HG03025 (cell line): ENCODE data around the gene ELOVL6.
"Not testable (repeated sequence)": the region's sequence is repeated elsewhere in the genome, so short reads cannot be mapped to it uniquely, and the experiment has no call there.

ENCODE experiments used
- ATAC-seq: cut with Tn5 transposase; IDR thresholded peaks from one replicate; pipeline ENCODE4 v1.9.1; 2021; ENCODE audit warnings: mild to moderate bottlenecking, moderate library complexity; ENCODE audit not compliant: unreplicated experiment, low FRiP score

ELOVL6 gene

GRCh38 chr4:110164251-110164650 is 34.2 kb downstream of the ELOVL6 start:
- no peak for ATAC-seq

DNA sequence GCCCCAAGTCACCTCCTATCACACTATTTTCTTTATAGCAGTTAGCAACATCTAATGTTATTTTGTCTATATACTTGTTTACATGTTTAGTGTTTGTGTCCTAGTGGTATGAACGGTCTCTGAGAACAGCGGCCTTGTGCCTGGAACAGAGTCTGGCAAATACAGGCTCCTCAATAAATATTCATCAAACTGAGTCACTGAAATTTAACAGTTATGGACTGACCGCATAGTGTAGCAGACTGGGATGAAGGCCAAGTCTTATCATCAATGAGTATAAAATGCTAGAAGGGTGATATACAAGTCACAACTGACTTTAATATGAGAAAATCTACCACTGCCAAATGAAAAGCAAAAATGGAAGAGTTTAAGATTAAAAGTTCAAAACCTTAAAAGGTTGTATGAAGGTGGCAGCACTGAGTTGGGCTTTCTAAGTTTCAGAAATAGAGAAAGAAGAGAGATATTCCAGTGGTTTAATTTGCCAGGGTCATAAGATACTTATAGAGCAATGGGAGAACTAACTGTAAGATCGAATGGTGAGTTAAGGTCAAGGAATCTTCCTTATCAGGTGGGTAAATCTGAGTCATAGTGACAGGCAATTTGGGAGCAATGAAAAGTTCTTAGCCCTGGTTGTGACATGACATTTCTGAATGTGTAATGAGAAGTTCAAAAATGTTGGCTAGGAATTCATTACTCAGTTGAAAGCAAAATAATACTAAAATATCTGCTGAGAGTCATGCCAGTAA is 34.9 kb downstream of the ELOVL6 start:
- no peak for ATAC-seq

GRCh38 chr4:110160618-110161017 is 37.8 kb downstream of the ELOVL6 start:
- ATAC-seq: no peak

DNA sequence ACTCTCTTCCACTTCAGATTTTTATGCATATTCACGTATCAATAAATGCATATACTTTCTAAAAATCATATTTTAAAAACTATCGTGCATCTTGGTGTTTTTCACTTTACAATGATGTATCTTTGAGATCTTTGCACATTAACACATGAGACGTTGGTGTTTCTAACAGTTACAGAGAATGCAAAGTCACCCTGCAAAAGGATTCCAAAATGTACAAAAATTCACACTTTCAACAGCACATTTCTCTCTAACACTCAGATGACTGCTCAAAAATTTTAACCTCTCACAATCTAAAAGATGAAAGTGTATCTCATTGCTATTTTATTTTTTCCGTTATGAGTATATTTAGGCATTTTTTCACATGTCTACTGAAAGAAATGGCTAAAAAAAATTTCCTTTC is 38.9 kb downstream of the ELOVL6 start:
- ATAC-seq: no peak

GRCh38 chr4:110157580-110157979 is 40.8 kb downstream of the ELOVL6 start:
- ATAC-seq: no peak

GRCh38 chr4:110157166-110157565 is 41.2 kb downstream of the ELOVL6 start:
- ATAC-seq: not testable (repeated sequence)

- ATAC-seq: no peak
Observed at GRCh38 chr4:110156442-110156841, 42.0 kb downstream of the ELOVL6 start.

GRCh38 chr4:110155654-110156053 is 42.8 kb downstream of the ELOVL6 start:
- ATAC-seq: no peak

- ATAC-seq: no peak
Observed at GRCh38 chr4:110154582-110154981, 43.8 kb downstream of the ELOVL6 start.

- no peak for ATAC-seq
Observed at GRCh38 chr4:110152386-110152785, 46.0 kb downstream of the ELOVL6 start.

GRCh38 chr4:110149089-110149488 is 49.3 kb downstream of the ELOVL6 start:
- no peak for ATAC-seq

GRCh38 chr4:110142461-110142860 is 56.0 kb downstream of the ELOVL6 start:
- no peak for ATAC-seq

- ATAC-seq: no peak
Observed at GRCh38 chr4:110139815-110140214, 58.6 kb downstream of the ELOVL6 start.

- no peak for ATAC-seq
Observed at GRCh38 chr4:110139111-110139510, 59.3 kb downstream of the ELOVL6 start.

- ATAC-seq: no peak
Observed at GRCh38 chr4:110138551-110138950, 59.9 kb downstream of the ELOVL6 start.

DNA sequence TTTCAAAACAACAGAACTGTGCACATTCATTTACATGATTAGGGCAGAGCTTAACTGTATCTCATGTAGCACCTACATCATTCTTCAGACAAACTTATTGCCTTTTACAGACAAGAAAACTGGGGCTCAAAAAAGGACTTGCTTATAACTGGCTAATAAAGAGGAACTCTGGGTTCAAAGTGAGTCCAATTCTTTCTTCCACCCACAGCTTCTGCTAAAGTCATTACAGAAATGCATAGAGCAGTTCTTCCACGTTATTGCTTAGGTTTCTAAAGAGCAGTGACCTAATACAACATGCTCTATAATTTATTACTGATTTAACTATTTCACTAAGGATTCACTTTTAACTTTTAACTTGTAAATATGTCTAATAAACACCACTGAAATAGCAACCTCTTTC is 60.6 kb downstream of the ELOVL6 start:
- ATAC-seq: no peak

- ATAC-seq: no peak
Observed at GRCh38 chr4:110135523-110135922, 62.9 kb downstream of the ELOVL6 start.

- ATAC-seq: no peak
Observed at GRCh38 chr4:110135076-110135475, 63.3 kb downstream of the ELOVL6 start.

GRCh38 chr4:110134269-110134869 is 64.0 kb downstream of the ELOVL6 start:
- ATAC-seq: no peak

- ATAC-seq: no peak
Observed at GRCh38 chr4:110132816-110133719, 65.3 kb downstream of the ELOVL6 start.

- ATAC-seq: no peak
Observed at GRCh38 chr4:110131916-110132315, 66.5 kb downstream of the ELOVL6 start.
